HL-60 (cell line): ENCODE measurements around the gene ARHGAP26.

Source experiments
- DNase-seq, 2 experiments: peaks; one replicate each; pipeline ENCODE4 v3.0.0-alpha.2; 2010 to 2020; ENCODE audit warnings: low read depth in 1 of 2, low spot score in 1 of 2
- H3K27ac ChIP-seq: fragments of 250-450 bp; sonication (Bioruptor Pico); replicated peaks from 2 replicates; pipeline ENCODE4 v1.5.1; 2020; ENCODE audit warnings: mild to moderate bottlenecking, moderate library complexity
- H3K27me3 ChIP-seq: fragments of 250-450 bp; sonication (Bioruptor Pico); 2 replicates; pipeline ENCODE4 v1.5.1; 2021; ENCODE audit warnings: mild to moderate bottlenecking, moderate library complexity; ENCODE audit not compliant: insufficient read depth, poor library complexity, severe bottlenecking
- H3K4me3 ChIP-seq: replicated peaks from 2 replicates; pipeline ENCODE4 v1.5.1; 2011; ENCODE audit warnings: mild to moderate bottlenecking, control low read depth, low read length; ENCODE audit not compliant: insufficient read depth
- GABPA ChIP-seq: IDR thresholded peaks from 2 replicates; pipeline ENCODE4 v1.6.1; 2012; ENCODE audit warnings: low read depth
- POLR2AphosphoS5 ChIP-seq: IDR thresholded peaks from 2 replicates; pipeline ENCODE4 v1.6.1; 2012; ENCODE audit warnings: low read depth
- SPI1 ChIP-seq: IDR thresholded peaks from 2 replicates; pipeline ENCODE4 v1.6.1; 2012; ENCODE audit warnings: low read depth, mild to moderate bottlenecking, borderline replicate concordance
- TF ChIP-seq, protein P1 (sequence below): IDR thresholded peaks from 2 replicates; pipeline ENCODE4 v1.6.1; 2012; ENCODE audit warnings: low read depth; ENCODE audit not compliant: insufficient replicate concordance
- TF ChIP-seq, protein P2 (sequence below): IDR thresholded peaks from one replicate; pipeline ENCODE4 v1.5.1; 2011; ENCODE audit warnings: low read length, control low read depth, inconsistent platforms; ENCODE audit not compliant: insufficient read depth

Gene ARHGAP26

DNA sequence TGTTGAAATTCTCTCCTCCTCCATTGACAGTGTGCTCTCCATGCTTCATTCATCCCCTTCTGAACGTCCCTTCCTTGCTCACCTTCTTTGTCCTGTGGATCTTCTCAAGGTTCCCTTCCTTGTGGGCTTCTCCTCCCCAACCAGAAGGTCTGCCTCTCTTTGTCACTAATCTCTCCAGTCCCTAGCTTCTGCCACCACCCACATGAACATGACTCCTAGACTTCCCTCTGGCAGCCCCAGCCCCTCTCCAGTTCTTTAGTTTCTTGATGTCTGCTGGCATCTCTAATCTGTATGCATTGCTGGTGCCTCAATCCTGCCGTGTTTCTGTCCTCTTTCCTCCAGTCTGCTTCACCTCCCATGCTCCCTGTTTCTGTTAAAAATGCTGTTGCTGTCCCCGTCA lies 79.3 kb downstream of the ARHGAP26 start:
- Histone ChIP-seq H3K27me3 (no peaks in the 10 kb centered on the region), H3K4me3 (no peak overlapping the region), H3K27ac (no peak overlapping the region)
- TF ChIP-seq POLR2AphosphoS5, result no peak
- TF ChIP-seq GABPA, result no peak
- TF ChIP-seq, protein P1, sequence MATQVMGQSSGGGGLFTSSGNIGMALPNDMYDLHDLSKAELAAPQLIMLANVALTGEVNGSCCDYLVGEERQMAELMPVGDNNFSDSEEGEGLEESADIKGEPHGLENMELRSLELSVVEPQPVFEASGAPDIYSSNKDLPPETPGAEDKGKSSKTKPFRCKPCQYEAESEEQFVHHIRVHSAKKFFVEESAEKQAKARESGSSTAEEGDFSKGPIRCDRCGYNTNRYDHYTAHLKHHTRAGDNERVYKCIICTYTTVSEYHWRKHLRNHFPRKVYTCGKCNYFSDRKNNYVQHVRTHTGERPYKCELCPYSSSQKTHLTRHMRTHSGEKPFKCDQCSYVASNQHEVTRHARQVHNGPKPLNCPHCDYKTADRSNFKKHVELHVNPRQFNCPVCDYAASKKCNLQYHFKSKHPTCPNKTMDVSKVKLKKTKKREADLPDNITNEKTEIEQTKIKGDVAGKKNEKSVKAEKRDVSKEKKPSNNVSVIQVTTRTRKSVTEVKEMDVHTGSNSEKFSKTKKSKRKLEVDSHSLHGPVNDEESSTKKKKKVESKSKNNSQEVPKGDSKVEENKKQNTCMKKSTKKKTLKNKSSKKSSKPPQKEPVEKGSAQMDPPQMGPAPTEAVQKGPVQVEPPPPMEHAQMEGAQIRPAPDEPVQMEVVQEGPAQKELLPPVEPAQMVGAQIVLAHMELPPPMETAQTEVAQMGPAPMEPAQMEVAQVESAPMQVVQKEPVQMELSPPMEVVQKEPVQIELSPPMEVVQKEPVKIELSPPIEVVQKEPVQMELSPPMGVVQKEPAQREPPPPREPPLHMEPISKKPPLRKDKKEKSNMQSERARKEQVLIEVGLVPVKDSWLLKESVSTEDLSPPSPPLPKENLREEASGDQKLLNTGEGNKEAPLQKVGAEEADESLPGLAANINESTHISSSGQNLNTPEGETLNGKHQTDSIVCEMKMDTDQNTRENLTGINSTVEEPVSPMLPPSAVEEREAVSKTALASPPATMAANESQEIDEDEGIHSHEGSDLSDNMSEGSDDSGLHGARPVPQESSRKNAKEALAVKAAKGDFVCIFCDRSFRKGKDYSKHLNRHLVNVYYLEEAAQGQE, result no peak
- no peak for TF ChIP-seq SPI1
- TF ChIP-seq, protein P2, sequence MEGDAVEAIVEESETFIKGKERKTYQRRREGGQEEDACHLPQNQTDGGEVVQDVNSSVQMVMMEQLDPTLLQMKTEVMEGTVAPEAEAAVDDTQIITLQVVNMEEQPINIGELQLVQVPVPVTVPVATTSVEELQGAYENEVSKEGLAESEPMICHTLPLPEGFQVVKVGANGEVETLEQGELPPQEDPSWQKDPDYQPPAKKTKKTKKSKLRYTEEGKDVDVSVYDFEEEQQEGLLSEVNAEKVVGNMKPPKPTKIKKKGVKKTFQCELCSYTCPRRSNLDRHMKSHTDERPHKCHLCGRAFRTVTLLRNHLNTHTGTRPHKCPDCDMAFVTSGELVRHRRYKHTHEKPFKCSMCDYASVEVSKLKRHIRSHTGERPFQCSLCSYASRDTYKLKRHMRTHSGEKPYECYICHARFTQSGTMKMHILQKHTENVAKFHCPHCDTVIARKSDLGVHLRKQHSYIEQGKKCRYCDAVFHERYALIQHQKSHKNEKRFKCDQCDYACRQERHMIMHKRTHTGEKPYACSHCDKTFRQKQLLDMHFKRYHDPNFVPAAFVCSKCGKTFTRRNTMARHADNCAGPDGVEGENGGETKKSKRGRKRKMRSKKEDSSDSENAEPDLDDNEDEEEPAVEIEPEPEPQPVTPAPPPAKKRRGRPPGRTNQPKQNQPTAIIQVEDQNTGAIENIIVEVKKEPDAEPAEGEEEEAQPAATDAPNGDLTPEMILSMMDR, result no peak
- no peak for DNase-seq

DNA sequence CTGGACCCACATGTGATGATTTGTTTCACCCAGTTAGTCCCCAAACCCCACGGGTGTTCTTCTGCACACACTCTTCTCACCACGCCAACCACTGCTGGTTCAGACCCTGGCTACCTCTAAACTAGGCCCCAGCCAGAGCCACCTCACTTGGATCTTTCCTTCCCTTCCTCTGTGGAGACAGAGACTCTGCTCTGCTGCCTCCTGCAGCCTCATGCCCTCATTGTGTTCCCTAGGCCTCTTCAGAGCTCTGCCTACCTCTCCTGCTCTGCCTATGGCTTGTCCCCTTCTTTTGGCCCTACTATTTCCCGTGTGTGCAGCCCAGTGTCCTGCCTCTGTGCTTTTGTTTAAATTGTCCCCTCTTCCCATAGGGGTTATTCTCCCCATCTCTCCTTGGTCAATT lies 79.7 kb downstream of the ARHGAP26 start:
- TF ChIP-seq, protein P2, result no peak
- no peak for TF ChIP-seq GABPA
- no peak for TF ChIP-seq POLR2AphosphoS5
- no peak for TF ChIP-seq SPI1
- TF ChIP-seq, protein P1, result no peak
- H3K27ac ChIP-seq, result no peak overlapping the region
- H3K27me3 ChIP-seq, result no peaks in the 10 kb centered on the region
- DNase-seq, result no peak
- H3K4me3 ChIP-seq, result no peak overlapping the region

GRCh38 chr5:142851731-142852130 lies 81.6 kb downstream of the ARHGAP26 start:
- no peak for TF ChIP-seq POLR2AphosphoS5
- TF ChIP-seq, protein P1, result no peak
- no peak for TF ChIP-seq GABPA
- TF ChIP-seq SPI1, result no peak
- TF ChIP-seq, protein P2, result no peak
- H3K27ac ChIP-seq, result no peak overlapping the region

More at GRCh38 chr5:142851731-142852130, 81.6 kb downstream of the ARHGAP26 start:
- no peaks in the 10 kb centered on the region for H3K27me3 ChIP-seq
- DNase-seq, result no peak
- no peak overlapping the region for H3K4me3 ChIP-seq
